Testis (tissue), 2 donors: ENCODE results near the gene VDAC2.

Experiments used
- POLR2A ChIP-seq: fragments of 450-650 bp; IDR thresholded peaks from one replicate; pipeline ENCODE4 v1.6.1; 2017; ENCODE audit warnings: antibody characterized with exemption, mild to moderate bottlenecking, moderate library complexity
- TF ChIP-seq, protein P1 (sequence below), 3 experiments: fragments of 450-650 bp in 2 of 3; fragments of 200-600 bp in 1 of 3; sonication (generic) in 1 of 3; IDR thresholded peaks; one replicate each; pipeline ENCODE4 v1.5.1; 2016 to 2019; ENCODE audit warnings: antibody characterized with exemption in 3 of 3, mild to moderate bottlenecking in 2 of 3, moderate library complexity in 1 of 3

DNA sequence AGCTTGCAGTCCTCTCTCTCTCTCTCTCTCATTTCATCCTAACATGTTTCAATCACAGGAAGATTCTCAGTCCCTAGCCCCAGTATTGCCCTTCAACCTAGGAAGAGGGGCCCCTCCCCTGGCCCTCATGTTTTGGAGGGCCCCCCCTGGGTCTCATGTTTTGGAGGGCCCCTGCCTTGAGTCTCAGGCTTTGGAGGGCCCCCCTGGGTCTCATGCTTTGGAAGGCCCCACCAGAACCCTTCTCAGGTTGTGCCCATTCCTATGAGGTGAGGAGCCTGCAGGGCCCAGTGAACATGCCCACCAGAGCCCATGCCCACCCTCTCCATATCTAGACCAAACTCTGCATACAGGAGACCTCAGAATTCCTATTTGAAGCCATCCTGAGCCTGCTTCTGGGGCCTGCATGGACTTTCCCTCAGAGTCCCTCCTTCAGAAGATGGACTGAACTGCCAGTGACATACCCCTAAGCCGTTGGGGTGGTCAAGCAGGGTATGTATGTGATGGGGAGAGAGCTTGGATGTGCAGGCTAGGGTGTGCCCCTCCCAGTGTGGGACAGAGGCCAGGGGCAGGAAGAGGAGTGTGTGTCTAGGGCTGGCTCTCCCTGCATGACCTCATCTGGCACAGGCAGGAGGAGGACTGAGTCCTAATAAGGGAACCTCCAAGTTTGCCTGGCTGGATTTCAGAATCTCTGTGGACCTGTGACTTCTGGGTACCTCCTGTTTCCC is 8.1 kb upstream of the VDAC2 start:
- TF ChIP-seq, protein P1, sequence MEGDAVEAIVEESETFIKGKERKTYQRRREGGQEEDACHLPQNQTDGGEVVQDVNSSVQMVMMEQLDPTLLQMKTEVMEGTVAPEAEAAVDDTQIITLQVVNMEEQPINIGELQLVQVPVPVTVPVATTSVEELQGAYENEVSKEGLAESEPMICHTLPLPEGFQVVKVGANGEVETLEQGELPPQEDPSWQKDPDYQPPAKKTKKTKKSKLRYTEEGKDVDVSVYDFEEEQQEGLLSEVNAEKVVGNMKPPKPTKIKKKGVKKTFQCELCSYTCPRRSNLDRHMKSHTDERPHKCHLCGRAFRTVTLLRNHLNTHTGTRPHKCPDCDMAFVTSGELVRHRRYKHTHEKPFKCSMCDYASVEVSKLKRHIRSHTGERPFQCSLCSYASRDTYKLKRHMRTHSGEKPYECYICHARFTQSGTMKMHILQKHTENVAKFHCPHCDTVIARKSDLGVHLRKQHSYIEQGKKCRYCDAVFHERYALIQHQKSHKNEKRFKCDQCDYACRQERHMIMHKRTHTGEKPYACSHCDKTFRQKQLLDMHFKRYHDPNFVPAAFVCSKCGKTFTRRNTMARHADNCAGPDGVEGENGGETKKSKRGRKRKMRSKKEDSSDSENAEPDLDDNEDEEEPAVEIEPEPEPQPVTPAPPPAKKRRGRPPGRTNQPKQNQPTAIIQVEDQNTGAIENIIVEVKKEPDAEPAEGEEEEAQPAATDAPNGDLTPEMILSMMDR (IDR thresholded peaks at IDR 0.05) = no peak
- TF ChIP-seq POLR2A = no peak
